HCT116 (cell line): ENCODE results near the gene IRF2. TPM values are rescaled to one million over a fixed set of nuclear protein-coding genes. Genes with fewer than 3 reads are reported as not detected.

Experiments used
- ATAC-seq: fragments of 200-7000 bp; cut with Tn5 transposase; 2 replicates; pipeline ENCODE4 v1.9.1; 2020; ENCODE audit warnings: mild to moderate bottlenecking, moderate library complexity
- BruUV-seq: library from RNA; stranded (reverse); fragments of 400-500 nt; replicated peaks from 2 replicates; lab custom pipeline; 2021; lab: Mats Ljungman, UMichigan
- CTCF ChIA-PET: fragments of 300-600 bp; sonication (Branson Sonifier 250); formaldehyde crosslinking; loops from one replicate; lab custom pipeline; 2021; ENCODE audit warnings: antibody characterized with exemption; lab: Charles Lee
- POLR2A ChIA-PET: fragments of 300-600, 350-600 bp; sonication (Branson Sonifier 250); formaldehyde crosslinking; loops from one replicate; lab custom pipeline; 2021; ENCODE audit warnings: antibody characterized with exemption; lab: Charles Lee
- RAD21 ChIA-PET, 2 experiments: fragments of 300-600 bp; sonication (Branson Sonifier 250); formaldehyde crosslinking; loops; one replicate each; lab custom pipeline; 2023; ENCODE audit warnings: low total read pairs in 2 of 2; ENCODE audit not compliant: uncharacterized antibody in 2 of 2, unreplicated experiment in 2 of 2, low non-redundant PET in 1 of 2; lab: Charles Lee
- DNase-seq: peaks from one replicate; pipeline ENCODE4 v3.0.0-alpha.2; 2010; ENCODE audit warnings: low read depth, low spot score
- H2AFZ ChIP-seq: fragments of 200-600 bp; shearing (Covaris generic), sonication (generic); 2 replicates; pipeline ENCODE4 v1.6.1; 2017; ENCODE audit warnings: low read depth, mixed run types, mixed read lengths, antibody characterized with exemption, low read length; ENCODE audit not compliant: poor library complexity, severe bottlenecking
- H3K27ac ChIP-seq: 2 replicates; pipeline ENCODE4 v1.5.1; 2012; ENCODE audit warnings: low read depth, low read length
- H3K27me3 ChIP-seq: fragments of 200-600 bp; sonication (generic); 2 replicates; pipeline ENCODE4 v1.6.1; 2016; ENCODE audit warnings: mixed run types, low read length, mixed read lengths; ENCODE audit not compliant: insufficient read depth
- H3K36me3 ChIP-seq, 2 experiments: fragments of 200-500 bp in 1 of 2; fragments of 200-600 bp in 1 of 2; sonication (Bioruptor generic) in 1 of 2; sonication (generic) in 1 of 2; 2 replicates each; pipeline versions ENCODE4 v1.5.1 to v1.6.1; 2014 to 2016; ENCODE audit warnings: low read length in 2 of 2, inconsistent platforms in 1 of 2, mixed read lengths in 1 of 2, mixed run types in 1 of 2; ENCODE audit not compliant: insufficient read depth in 2 of 2, control insufficient read depth in 1 of 2
- H3K4me1 ChIP-seq, 2 experiments: fragments of 200-600 bp in 1 of 2; sonication (generic) in 1 of 2; 2 replicates each; pipeline versions ENCODE4 v1.5.1 to v1.6.1; 2012 to 2017; ENCODE audit warnings: low read length in 2 of 2, inconsistent platforms in 1 of 2, mild to moderate bottlenecking in 1 of 2, mixed read lengths in 1 of 2, mixed run types in 1 of 2, moderate library complexity in 1 of 2; ENCODE audit not compliant: insufficient read depth in 2 of 2, control insufficient read depth in 1 of 2
- H3K4me2 ChIP-seq: fragments of 200-600 bp; sonication (generic); 2 replicates; pipeline ENCODE4 v1.6.1; 2017; ENCODE audit warnings: mixed run types, low read length, mixed read lengths
- H3K4me3 ChIP-seq, 2 experiments: fragments of 200-600 bp in 1 of 2; sonication (generic) in 1 of 2; replicated peaks in 1 of 2; 2 replicates each; pipeline ENCODE4 v1.5.1; 2011 to 2016; ENCODE audit warnings: low read length in 2 of 2, control low read depth in 1 of 2, low read depth in 1 of 2, mild to moderate bottlenecking in 1 of 2, mixed read lengths in 1 of 2, mixed run types in 1 of 2
- H3K79me2 ChIP-seq: fragments of 200-600 bp; sonication (generic); 2 replicates; pipeline ENCODE4 v1.6.1; 2017; ENCODE audit warnings: mild to moderate bottlenecking, mixed run types, low read length, moderate library complexity, mixed read lengths; ENCODE audit not compliant: insufficient read depth
- H3K9ac ChIP-seq: fragments of 200-600 bp; sonication (generic); 2 replicates; pipeline ENCODE4 v1.6.1; 2016; ENCODE audit warnings: low read length, mixed read lengths
- H3K9me2 ChIP-seq: fragments of 200-600 bp; sonication (generic), shearing (Covaris generic); 2 replicates; pipeline ENCODE4 v1.6.1; 2017; ENCODE audit warnings: mixed run types, mild to moderate bottlenecking, moderate library complexity; ENCODE audit not compliant: insufficient read depth
- H3K9me3 ChIP-seq, 2 experiments: fragments of 200-500 bp in 1 of 2; fragments of 200-600 bp in 1 of 2; sonication (Bioruptor generic) in 1 of 2; sonication (generic) in 1 of 2; 2 replicates each; pipeline ENCODE4 v1.6.1; 2014 to 2017; ENCODE audit warnings: low read length in 2 of 2, mixed read lengths in 2 of 2, inconsistent platforms in 1 of 2, low read depth in 1 of 2, mild to moderate bottlenecking in 1 of 2, mixed run types in 1 of 2, moderate library complexity in 1 of 2; ENCODE audit not compliant: control insufficient read depth in 1 of 2, insufficient read depth in 1 of 2
- H4K20me1 ChIP-seq: fragments of 200-600 bp; sonication (generic), shearing (Covaris generic); 2 replicates; pipeline ENCODE4 v1.6.1; 2017; ENCODE audit warnings: mixed run types, mild to moderate bottlenecking, moderate library complexity; ENCODE audit not compliant: insufficient read depth
- CEBPB ChIP-seq: IDR thresholded peaks from 2 replicates; pipeline ENCODE4 v1.6.1; 2012; ENCODE audit warnings: low read depth
- EGR1 ChIP-seq: IDR thresholded peaks from 2 replicates; pipeline ENCODE4 v1.6.1; 2012; ENCODE audit warnings: low read depth
- ELF1 ChIP-seq: IDR thresholded peaks from 2 replicates; pipeline ENCODE4 v1.6.1; 2012; ENCODE audit warnings: low read depth, borderline replicate concordance
- EZH2 ChIP-seq: fragments of 200-600 bp; sonication (generic); IDR thresholded peaks from 2 replicates; pipeline ENCODE4 v1.6.1; 2017; ENCODE audit warnings: antibody characterized with exemption, mixed run types
- FOSL1 ChIP-seq: IDR thresholded peaks from 2 replicates; pipeline ENCODE4 v1.6.1; 2012; ENCODE audit warnings: low read depth
- RAD21 ChIP-seq: IDR thresholded peaks from 2 replicates; pipeline ENCODE4 v1.6.1; 2012; ENCODE audit warnings: low read depth, mild to moderate bottlenecking
- SRF ChIP-seq: IDR thresholded peaks from 2 replicates; pipeline ENCODE4 v1.6.1; 2012; ENCODE audit warnings: low read depth
- YY1 ChIP-seq: IDR thresholded peaks from 2 replicates; pipeline ENCODE4 v1.6.1; 2011; ENCODE audit warnings: low read length, low read depth, moderate library complexity, mild to moderate bottlenecking; ENCODE audit not compliant: insufficient replicate concordance; ENCODE audit errors: extremely low read depth
- intact Hi-C: fragments of 100-400 bp; cut with micrococcal nuclease; formaldehyde crosslinking; loops from 2 replicates; pipeline ENCODE4 v1.10.0; 2022
- total RNA-seq: library from RNA; stranded (reverse); gene quantifications from one replicate; pipeline ENCODE4 v1.2.1, GENCODE V29; 2021; ENCODE audit not compliant: unreplicated experiment
- TF ChIP-seq, protein P1 (sequence below): IDR thresholded peaks from 2 replicates; pipeline ENCODE4 v1.6.1; 2012
- TF ChIP-seq, protein P2 (sequence below): IDR thresholded peaks from 2 replicates; pipeline ENCODE4 v1.6.1; 2011; ENCODE audit warnings: mild to moderate bottlenecking, low read length, moderate library complexity; ENCODE audit not compliant: insufficient replicate concordance; ENCODE audit errors: extremely low read depth
- TF ChIP-seq, protein P3 (sequence below): IDR thresholded peaks from 2 replicates; pipeline ENCODE4 v1.6.1; 2012; ENCODE audit warnings: low read depth
- TF ChIP-seq, protein P4 (sequence below), 3 experiments: fragments of 200-600 bp in 1 of 3; sonication (generic) in 1 of 3; IDR thresholded peaks in 2 of 3; conservative IDR thresholded peaks in 1 of 3; 2 replicates each; pipeline ENCODE4 v1.5.1; 2012 to 2017; ENCODE audit warnings: low read depth in 2 of 3, low read length in 2 of 3, antibody characterized with exemption in 1 of 3, borderline replicate concordance in 1 of 3, control low read depth in 1 of 3, mild to moderate bottlenecking in 1 of 3, mixed read lengths in 1 of 3, mixed run types in 1 of 3, moderate library complexity in 1 of 3; ENCODE audit not compliant: insufficient read depth in 1 of 3
- TF ChIP-seq, protein P5 (sequence below): IDR thresholded peaks from 2 replicates; pipeline ENCODE4 v1.6.1; 2012

The IRF2 gene
- total RNA-seq, 1 experiment from 2014 or later: 10.6 TPM

DNA sequence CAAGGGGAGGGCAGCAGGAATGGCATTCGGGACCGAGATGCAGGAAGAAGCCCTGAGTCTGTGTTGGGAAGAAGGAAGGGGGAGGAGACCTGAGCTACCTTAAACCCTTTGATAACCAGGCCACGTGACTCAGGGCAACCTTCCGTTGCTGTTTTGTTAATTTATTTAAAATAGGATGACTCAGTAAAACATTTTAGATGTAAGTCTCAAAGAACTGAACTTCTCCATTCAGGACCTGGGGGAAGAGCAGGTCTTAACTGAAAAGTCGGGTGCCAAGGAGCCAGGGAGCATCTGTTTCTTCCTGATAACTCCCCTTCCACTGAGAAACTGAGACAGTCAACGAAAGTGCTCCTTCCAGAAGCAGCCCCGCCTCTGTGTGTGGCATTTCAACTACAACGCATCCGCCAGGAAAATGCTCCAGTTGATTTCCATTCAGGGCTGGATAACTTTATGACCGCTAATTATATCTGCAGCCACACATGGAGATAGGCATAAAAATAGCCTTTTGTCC lies 88.0 kb downstream of the IRF2 start:
- POLR2A ChIA-PET: no interaction called here
- no peak overlapping the region for H2AFZ ChIP-seq
- H4K20me1 ChIP-seq: no peaks in the 10 kb centered on the region
- H3K9ac ChIP-seq: no peak overlapping the region
- no peaks in the 10 kb centered on the region for H3K27me3 ChIP-seq
- no peaks in the 10 kb centered on the region for H3K9me3 ChIP-seq
- no TSS peak for BruUV-seq
- H3K79me2 ChIP-seq: no peaks in the 10 kb centered on the region
- H3K36me3 ChIP-seq: no peaks in the 10 kb centered on the region
- intact Hi-C loops: no loop called here
- DNase-seq: no peak
- H3K27ac ChIP-seq: no peak overlapping the region
- RAD21 ChIA-PET: no interaction called here
- H3K4me1 ChIP-seq: peaks cover 16 to 21% of the 10 kb centered on the region in 2 experiments
- H3K4me2 ChIP-seq: no peak overlapping the region
- CTCF ChIA-PET: no interaction called here
- no peak for ATAC-seq
- no peak overlapping the region for H3K4me3 ChIP-seq
- TF ChIP-seq EZH2 (no peak), RAD21 (no peak), YY1 (no peak), CEBPB (no peak), SRF (no peak), ELF1 (no peak), FOSL1 (no peak), EGR1 (no peak)
- TF ChIP-seq, protein P1, sequence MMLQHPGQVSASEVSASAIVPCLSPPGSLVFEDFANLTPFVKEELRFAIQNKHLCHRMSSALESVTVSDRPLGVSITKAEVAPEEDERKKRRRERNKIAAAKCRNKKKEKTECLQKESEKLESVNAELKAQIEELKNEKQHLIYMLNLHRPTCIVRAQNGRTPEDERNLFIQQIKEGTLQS: no peak
- TF ChIP-seq, protein P2, sequence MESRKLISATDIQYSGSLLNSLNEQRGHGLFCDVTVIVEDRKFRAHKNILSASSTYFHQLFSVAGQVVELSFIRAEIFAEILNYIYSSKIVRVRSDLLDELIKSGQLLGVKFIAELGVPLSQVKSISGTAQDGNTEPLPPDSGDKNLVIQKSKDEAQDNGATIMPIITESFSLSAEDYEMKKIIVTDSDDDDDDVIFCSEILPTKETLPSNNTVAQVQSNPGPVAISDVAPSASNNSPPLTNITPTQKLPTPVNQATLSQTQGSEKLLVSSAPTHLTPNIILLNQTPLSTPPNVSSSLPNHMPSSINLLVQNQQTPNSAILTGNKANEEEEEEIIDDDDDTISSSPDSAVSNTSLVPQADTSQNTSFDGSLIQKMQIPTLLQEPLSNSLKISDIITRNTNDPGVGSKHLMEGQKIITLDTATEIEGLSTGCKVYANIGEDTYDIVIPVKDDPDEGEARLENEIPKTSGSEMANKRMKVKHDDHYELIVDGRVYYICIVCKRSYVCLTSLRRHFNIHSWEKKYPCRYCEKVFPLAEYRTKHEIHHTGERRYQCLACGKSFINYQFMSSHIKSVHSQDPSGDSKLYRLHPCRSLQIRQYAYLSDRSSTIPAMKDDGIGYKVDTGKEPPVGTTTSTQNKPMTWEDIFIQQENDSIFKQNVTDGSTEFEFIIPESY: no peak
- TF ChIP-seq, protein P3, sequence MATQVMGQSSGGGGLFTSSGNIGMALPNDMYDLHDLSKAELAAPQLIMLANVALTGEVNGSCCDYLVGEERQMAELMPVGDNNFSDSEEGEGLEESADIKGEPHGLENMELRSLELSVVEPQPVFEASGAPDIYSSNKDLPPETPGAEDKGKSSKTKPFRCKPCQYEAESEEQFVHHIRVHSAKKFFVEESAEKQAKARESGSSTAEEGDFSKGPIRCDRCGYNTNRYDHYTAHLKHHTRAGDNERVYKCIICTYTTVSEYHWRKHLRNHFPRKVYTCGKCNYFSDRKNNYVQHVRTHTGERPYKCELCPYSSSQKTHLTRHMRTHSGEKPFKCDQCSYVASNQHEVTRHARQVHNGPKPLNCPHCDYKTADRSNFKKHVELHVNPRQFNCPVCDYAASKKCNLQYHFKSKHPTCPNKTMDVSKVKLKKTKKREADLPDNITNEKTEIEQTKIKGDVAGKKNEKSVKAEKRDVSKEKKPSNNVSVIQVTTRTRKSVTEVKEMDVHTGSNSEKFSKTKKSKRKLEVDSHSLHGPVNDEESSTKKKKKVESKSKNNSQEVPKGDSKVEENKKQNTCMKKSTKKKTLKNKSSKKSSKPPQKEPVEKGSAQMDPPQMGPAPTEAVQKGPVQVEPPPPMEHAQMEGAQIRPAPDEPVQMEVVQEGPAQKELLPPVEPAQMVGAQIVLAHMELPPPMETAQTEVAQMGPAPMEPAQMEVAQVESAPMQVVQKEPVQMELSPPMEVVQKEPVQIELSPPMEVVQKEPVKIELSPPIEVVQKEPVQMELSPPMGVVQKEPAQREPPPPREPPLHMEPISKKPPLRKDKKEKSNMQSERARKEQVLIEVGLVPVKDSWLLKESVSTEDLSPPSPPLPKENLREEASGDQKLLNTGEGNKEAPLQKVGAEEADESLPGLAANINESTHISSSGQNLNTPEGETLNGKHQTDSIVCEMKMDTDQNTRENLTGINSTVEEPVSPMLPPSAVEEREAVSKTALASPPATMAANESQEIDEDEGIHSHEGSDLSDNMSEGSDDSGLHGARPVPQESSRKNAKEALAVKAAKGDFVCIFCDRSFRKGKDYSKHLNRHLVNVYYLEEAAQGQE: no peak
- TF ChIP-seq, protein P4, sequence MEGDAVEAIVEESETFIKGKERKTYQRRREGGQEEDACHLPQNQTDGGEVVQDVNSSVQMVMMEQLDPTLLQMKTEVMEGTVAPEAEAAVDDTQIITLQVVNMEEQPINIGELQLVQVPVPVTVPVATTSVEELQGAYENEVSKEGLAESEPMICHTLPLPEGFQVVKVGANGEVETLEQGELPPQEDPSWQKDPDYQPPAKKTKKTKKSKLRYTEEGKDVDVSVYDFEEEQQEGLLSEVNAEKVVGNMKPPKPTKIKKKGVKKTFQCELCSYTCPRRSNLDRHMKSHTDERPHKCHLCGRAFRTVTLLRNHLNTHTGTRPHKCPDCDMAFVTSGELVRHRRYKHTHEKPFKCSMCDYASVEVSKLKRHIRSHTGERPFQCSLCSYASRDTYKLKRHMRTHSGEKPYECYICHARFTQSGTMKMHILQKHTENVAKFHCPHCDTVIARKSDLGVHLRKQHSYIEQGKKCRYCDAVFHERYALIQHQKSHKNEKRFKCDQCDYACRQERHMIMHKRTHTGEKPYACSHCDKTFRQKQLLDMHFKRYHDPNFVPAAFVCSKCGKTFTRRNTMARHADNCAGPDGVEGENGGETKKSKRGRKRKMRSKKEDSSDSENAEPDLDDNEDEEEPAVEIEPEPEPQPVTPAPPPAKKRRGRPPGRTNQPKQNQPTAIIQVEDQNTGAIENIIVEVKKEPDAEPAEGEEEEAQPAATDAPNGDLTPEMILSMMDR (IDR thresholded peaks at IDR 0.05 in 2 of 3, conservative IDR thresholded peaks at IDR 0.05 in 1 of 3; ENCODE audit: borderline replicate concordance in 1 of 3, insufficient read depth in 1 of 3, low read depth in 2 of 3, low read length in 2 of 3): no peak
- TF ChIP-seq, protein P5, sequence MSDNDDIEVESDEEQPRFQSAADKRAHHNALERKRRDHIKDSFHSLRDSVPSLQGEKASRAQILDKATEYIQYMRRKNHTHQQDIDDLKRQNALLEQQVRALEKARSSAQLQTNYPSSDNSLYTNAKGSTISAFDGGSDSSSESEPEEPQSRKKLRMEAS: no peak
- H3K9me2 ChIP-seq: no peaks in the 10 kb centered on the region
